ENCODE data around the gene DNAH8. TPM values are rescaled to one million over a fixed set of nuclear protein-coding genes. Genes with fewer than 3 reads are reported as not detected.

The DNAH8 gene
- total RNA-seq, 2 experiments from 2014 or later = 0.03 TPM; not detected in 1

DNA sequence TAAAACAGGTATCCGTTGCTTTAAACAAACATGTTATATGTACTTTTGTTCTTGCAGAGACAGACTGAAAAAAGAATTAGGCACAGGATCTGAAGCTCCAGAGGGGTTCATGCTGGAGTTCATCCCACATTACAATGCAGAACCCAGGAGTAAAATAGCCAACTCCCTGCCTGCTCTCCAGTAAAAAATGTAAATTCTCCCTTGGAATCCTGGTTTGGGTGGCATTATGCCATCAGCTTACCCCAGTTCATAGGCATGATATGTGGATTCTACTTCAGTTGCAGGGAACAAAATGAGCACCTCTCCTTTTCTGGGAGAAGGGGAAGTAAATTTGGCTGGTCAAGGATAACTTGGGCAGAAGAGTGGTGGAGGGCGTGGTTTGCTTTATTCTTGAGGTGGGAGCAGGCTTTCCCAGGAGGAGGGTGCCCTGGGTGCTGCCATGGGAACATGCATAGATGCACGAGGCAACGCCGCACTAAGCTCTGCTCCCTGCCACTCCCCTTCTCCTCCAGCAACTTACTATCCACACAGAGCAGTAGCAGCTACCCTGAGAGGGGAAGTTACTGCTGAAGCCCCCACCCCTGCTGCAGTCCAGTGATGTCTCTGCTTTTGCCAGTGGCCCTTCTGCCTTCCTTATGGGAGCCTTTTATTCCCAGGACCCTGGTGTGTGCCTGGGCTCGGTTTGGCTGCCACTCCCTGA, 261.8 kb downstream of the DNAH8 start:
- H3K4me3 Mint-ChIP-seq = no peak overlapping the region
- POLR2A ChIA-PET = no interaction called here
- H3K9me3 Mint-ChIP-seq = no peaks in the 10 kb centered on the region
- Histone ChIP-seq H3K9me3 (ENCODE audit: control insufficient read depth in 1 of 2, insufficient read depth in 1 of 2, low read length in 2 of 2) (no peaks in the 10 kb centered on the region), H3K4me1 (ENCODE audit: insufficient read depth, low read length) (no peaks in the 10 kb centered on the region), H3K27me3 (ENCODE audit: control insufficient read depth in 1 of 2, insufficient read depth in 2 of 2, low read length in 2 of 2) (peaks cover 0 to 12% of the 10 kb centered on the region in 2 experiments), H3K36me3 (ENCODE audit: insufficient read depth, low read length) (no peaks in the 10 kb centered on the region), H3K4me3 (ENCODE audit: low read length) (no peak overlapping the region), H3K27ac (ENCODE audit: low read depth in 1 of 2, low read length in 2 of 2) (no peak overlapping the region)
- CTCF ChIA-PET = no interaction called here
- H3K4me1 Mint-ChIP-seq (ENCODE audit: low read depth) = no peaks in the 10 kb centered on the region
- TF ChIP-seq, protein P1, sequence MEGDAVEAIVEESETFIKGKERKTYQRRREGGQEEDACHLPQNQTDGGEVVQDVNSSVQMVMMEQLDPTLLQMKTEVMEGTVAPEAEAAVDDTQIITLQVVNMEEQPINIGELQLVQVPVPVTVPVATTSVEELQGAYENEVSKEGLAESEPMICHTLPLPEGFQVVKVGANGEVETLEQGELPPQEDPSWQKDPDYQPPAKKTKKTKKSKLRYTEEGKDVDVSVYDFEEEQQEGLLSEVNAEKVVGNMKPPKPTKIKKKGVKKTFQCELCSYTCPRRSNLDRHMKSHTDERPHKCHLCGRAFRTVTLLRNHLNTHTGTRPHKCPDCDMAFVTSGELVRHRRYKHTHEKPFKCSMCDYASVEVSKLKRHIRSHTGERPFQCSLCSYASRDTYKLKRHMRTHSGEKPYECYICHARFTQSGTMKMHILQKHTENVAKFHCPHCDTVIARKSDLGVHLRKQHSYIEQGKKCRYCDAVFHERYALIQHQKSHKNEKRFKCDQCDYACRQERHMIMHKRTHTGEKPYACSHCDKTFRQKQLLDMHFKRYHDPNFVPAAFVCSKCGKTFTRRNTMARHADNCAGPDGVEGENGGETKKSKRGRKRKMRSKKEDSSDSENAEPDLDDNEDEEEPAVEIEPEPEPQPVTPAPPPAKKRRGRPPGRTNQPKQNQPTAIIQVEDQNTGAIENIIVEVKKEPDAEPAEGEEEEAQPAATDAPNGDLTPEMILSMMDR (IDR thresholded peaks at IDR 0.05) = no peak
- no peak for ATAC-seq (ENCODE audit: poor library complexity)
- H3K27ac Mint-ChIP-seq = no peak overlapping the region
- DNase-seq = no peak
- H3K36me3 Mint-ChIP-seq (ENCODE audit: low read depth) = no peaks in the 10 kb centered on the region
- peaks cover 48% of the 10 kb centered on the region for H3K27me3 Mint-ChIP-seq
- intact Hi-C loops (cut with DNase I, micrococcal nuclease) = no loop called here

DNA sequence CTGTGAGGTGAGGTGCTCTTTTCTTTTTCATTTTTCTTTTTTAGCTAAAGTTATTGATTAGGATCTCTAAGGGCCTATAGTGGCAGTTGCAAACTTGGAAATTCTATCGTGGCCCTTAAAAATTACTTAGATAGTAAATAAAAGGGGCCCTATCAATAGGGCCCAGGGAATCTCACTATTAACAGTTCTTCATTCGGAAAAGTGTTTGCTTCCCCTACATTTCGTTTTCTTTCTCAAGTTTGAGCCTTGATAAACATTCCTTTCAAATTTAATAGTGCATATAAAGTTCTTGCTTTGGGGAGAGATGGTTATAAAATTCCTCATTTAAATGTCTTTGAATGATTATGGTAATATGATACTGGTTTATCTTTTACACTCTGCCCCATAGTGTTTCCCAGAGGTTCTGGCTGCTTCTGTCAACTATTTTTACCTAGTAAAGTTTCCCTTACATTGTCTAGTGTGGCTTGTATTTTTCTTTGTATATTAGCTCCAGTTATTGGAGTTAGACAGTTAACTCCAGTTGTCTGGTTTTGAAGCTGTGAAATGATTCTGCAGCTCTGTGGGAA, 263.1 kb downstream of the DNAH8 start:
- intact Hi-C loops (cut with DNase I, micrococcal nuclease) = no loop called here
- Histone ChIP-seq H3K4me1 (ENCODE audit: insufficient read depth, low read length) (no peaks in the 10 kb centered on the region), H3K4me3 (ENCODE audit: low read length) (no peak overlapping the region), H3K27me3 (ENCODE audit: control insufficient read depth in 1 of 2, insufficient read depth in 2 of 2, low read length in 2 of 2) (peaks cover 3 to 12% of the 10 kb centered on the region in 2 experiments), H3K36me3 (ENCODE audit: insufficient read depth, low read length) (no peaks in the 10 kb centered on the region), H3K9me3 (ENCODE audit: control insufficient read depth in 1 of 2, insufficient read depth in 1 of 2, low read length in 2 of 2) (no peaks in the 10 kb centered on the region), H3K27ac (ENCODE audit: low read depth in 1 of 2, low read length in 2 of 2) (no peak overlapping the region)
- Mint-ChIP-seq H3K27ac (no peak overlapping the region), H3K4me3 (no peak overlapping the region), H3K4me1 (ENCODE audit: low read depth) (no peaks in the 10 kb centered on the region), H3K27me3 (peaks cover 56% of the 10 kb centered on the region), H3K9me3 (no peaks in the 10 kb centered on the region), H3K36me3 (ENCODE audit: low read depth) (no peaks in the 10 kb centered on the region)
- POLR2A ChIA-PET = no interaction called here
- TF ChIP-seq, protein P1 (IDR thresholded peaks at IDR 0.05) = no peak
- DNase-seq (no peak), ATAC-seq (ENCODE audit: poor library complexity) (no peak)
- CTCF ChIA-PET = no interaction called here

DNA sequence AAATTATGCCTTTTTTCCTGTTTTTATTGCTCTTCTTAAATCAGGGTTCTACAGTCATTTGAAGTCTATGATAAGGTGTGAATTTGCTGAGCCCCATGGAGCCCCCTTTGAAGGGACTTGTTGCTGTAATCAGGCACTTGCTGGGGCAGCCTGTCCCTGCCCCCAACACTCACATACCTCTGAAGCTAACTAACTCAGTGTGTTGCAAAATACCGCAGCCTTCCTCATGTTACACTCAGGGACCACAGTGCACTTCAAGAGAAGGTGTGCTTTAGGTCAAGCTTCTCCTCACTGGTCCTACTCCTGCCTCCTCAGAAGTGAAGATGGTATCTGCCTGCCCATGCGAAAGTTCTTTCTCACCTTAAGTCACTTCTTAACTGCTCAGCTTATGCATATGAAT, 267.4 kb downstream of the DNAH8 start:
- no peak overlapping the region for H3K27ac Mint-ChIP-seq
- no peak overlapping the region for H3K27ac ChIP-seq (ENCODE audit: low read depth in 1 of 2, low read length in 2 of 2)
- peaks cover 55% of the 10 kb centered on the region for H3K27me3 Mint-ChIP-seq
- H3K9me3 ChIP-seq (ENCODE audit: control insufficient read depth in 1 of 2, insufficient read depth in 1 of 2, low read length in 2 of 2) = no peaks in the 10 kb centered on the region
- no peaks in the 10 kb centered on the region for H3K36me3 Mint-ChIP-seq (ENCODE audit: low read depth)
- CTCF ChIA-PET = no interaction called here
- H3K27me3 ChIP-seq (ENCODE audit: control insufficient read depth in 1 of 2, insufficient read depth in 2 of 2, low read length in 2 of 2) = peaks cover 5 to 12% of the 10 kb centered on the region in 2 experiments
- H3K4me1 ChIP-seq (ENCODE audit: insufficient read depth, low read length) = no peaks in the 10 kb centered on the region
- H3K4me3 ChIP-seq (ENCODE audit: low read length) = no peak overlapping the region
- no peaks in the 10 kb centered on the region for H3K9me3 Mint-ChIP-seq
- H3K4me1 Mint-ChIP-seq (ENCODE audit: low read depth) = no peaks in the 10 kb centered on the region
- no peak for ATAC-seq (ENCODE audit: poor library complexity)
- DNase-seq = no peak
- intact Hi-C loops (cut with DNase I, micrococcal nuclease) = no loop called here
- no peaks in the 10 kb centered on the region for H3K36me3 ChIP-seq (ENCODE audit: insufficient read depth, low read length)
- TF ChIP-seq, protein P1 (IDR thresholded peaks at IDR 0.05) = no peak
- POLR2A ChIA-PET = no interaction called here
- no peak overlapping the region for H3K4me3 Mint-ChIP-seq

All from CD4-positive, alpha-beta T cell (primary cell).